ENCODE data around the gene MIEN1. TPM values are rescaled to one million over a fixed set of nuclear protein-coding genes. Genes with fewer than 3 reads are reported as not detected.

Gene MIEN1
- total RNA-seq, 2 donors from 2014 or later = 39.4 to 40.1 TPM

- ATAC-seq (replicated peaks in 1 of 2) (no peak), DNase-seq (no peak)
- Mint-ChIP-seq H3K4me3 (no peak overlapping the region), H3K4me1 (ENCODE audit: low read depth) (peaks cover 33% of the 10 kb centered on the region), H3K27ac (no peak overlapping the region), H3K9me3 (no peaks in the 10 kb centered on the region), H3K27me3 (ENCODE audit: low read depth) (no peaks in the 10 kb centered on the region), H3K36me3 (ENCODE audit: insufficient read depth in 2 of 2) (no peaks in the 10 kb centered on the region)
Measured at GRCh38 chr17:39742126-39742855, 12.0 kb upstream of the MIEN1 start.

GRCh38 chr17:39740357-39741111 is 10.2 kb upstream of the MIEN1 start:
- Mint-ChIP-seq H3K36me3 (ENCODE audit: insufficient read depth in 2 of 2) (no peaks in the 10 kb centered on the region), H3K4me1 (ENCODE audit: low read depth) (peaks cover 42% of the 10 kb centered on the region), H3K4me3 (peak overlapping the region in 1 of 2 donors; percentile 36), H3K27me3 (ENCODE audit: low read depth) (peaks cover 12% of the 10 kb centered on the region), H3K27ac (no peak overlapping the region), H3K9me3 (no peaks in the 10 kb centered on the region)
- no peak for DNase-seq
- peak in 1 of 2 donors; percentile 25 for ATAC-seq (replicated peaks in 1 of 2)

GRCh38 chr17:39739885-39740356 is 9.6 kb upstream of the MIEN1 start:
- Mint-ChIP-seq H3K27me3 (ENCODE audit: low read depth) (peaks cover 12% of the 10 kb centered on the region), H3K36me3 (ENCODE audit: insufficient read depth in 2 of 2) (no peaks in the 10 kb centered on the region), H3K4me3 (peak overlapping the region in 1 of 2 donors; percentile 93), H3K9me3 (no peaks in the 10 kb centered on the region), H3K27ac (no peak overlapping the region), H3K4me1 (ENCODE audit: low read depth) (peaks cover 42% of the 10 kb centered on the region)
- DNase-seq = no peak
- no peak for ATAC-seq (replicated peaks in 1 of 2)

- H3K27ac Mint-ChIP-seq = no peak overlapping the region
- DNase-seq (no peak), ATAC-seq (replicated peaks in 1 of 2) (peak in 1 of 2 donors; percentile 32)
- H3K4me3 Mint-ChIP-seq = peak overlapping the region; percentile 80 to 93
- H3K27me3 Mint-ChIP-seq (ENCODE audit: low read depth) = peaks cover 12% of the 10 kb centered on the region
- H3K36me3 Mint-ChIP-seq (ENCODE audit: insufficient read depth in 2 of 2) = no peaks in the 10 kb centered on the region
- H3K9me3 Mint-ChIP-seq = no peaks in the 10 kb centered on the region
- peaks cover 42% of the 10 kb centered on the region for H3K4me1 Mint-ChIP-seq (ENCODE audit: low read depth)
Measured at GRCh38 chr17:39738983-39739884, 8.9 kb upstream of the MIEN1 start.

GRCh38 chr17:39738568-39738901 is 8.2 kb upstream of the MIEN1 start:
- H3K4me3 Mint-ChIP-seq = peak overlapping the region; percentile 80 to 93
- peak; percentile 89 to 96 for ATAC-seq (replicated peaks in 1 of 2)
- H3K27me3 Mint-ChIP-seq (ENCODE audit: low read depth) = peaks cover 12% of the 10 kb centered on the region
- H3K4me1 Mint-ChIP-seq (ENCODE audit: low read depth) = peaks cover 42% of the 10 kb centered on the region
- peak; percentile 68 to 77 for DNase-seq
- H3K27ac Mint-ChIP-seq = no peak overlapping the region
- H3K9me3 Mint-ChIP-seq = no peaks in the 10 kb centered on the region
- H3K36me3 Mint-ChIP-seq (ENCODE audit: insufficient read depth in 2 of 2) = no peaks in the 10 kb centered on the region

- Mint-ChIP-seq H3K4me3 (peak within 1 kb of the TSS; percentile 80 to 93), H3K36me3 (ENCODE audit: insufficient read depth in 2 of 2) (no peaks in the 10 kb centered on the region), H3K27me3 (ENCODE audit: low read depth) (peaks cover 12% of the 10 kb centered on the region), H3K27ac (no peak within 1 kb of the TSS), H3K9me3 (no peaks in the 10 kb centered on the region), H3K4me1 (ENCODE audit: low read depth) (peaks cover 42% of the 10 kb centered on the region)
- ATAC-seq (replicated peaks in 1 of 2) = peak; percentile 14 to 21
- DNase-seq = peak in 1 of 2 donors; percentile 23
Measured at GRCh38 chr17:39737760-39738567, 7.6 kb upstream of the MIEN1 start, which contains the start of gene GRB7. GRB7 (plus strand) TSS chr17:39737938; CDS start chr17:39742302, 4,364 bp downstream.

GRCh38 chr17:39737206-39737759 is 7.0 kb upstream of the MIEN1 start:
- ATAC-seq (replicated peaks in 1 of 2) (no peak), DNase-seq (no peak)
- Mint-ChIP-seq H3K27ac (no peak overlapping the region), H3K36me3 (ENCODE audit: insufficient read depth in 2 of 2) (no peaks in the 10 kb centered on the region), H3K27me3 (ENCODE audit: low read depth) (peaks cover 12% of the 10 kb centered on the region), H3K4me3 (peak overlapping the region; percentile 44 to 93), H3K9me3 (no peaks in the 10 kb centered on the region), H3K4me1 (ENCODE audit: low read depth) (peaks cover 42% of the 10 kb centered on the region)

- Mint-ChIP-seq H3K27me3 (ENCODE audit: low read depth) (peaks cover 12% of the 10 kb centered on the region), H3K27ac (no peak overlapping the region), H3K9me3 (no peaks in the 10 kb centered on the region), H3K4me3 (no peak overlapping the region), H3K36me3 (ENCODE audit: insufficient read depth in 2 of 2) (no peaks in the 10 kb centered on the region), H3K4me1 (ENCODE audit: low read depth) (peaks cover 42% of the 10 kb centered on the region)
- no peak for ATAC-seq (replicated peaks in 1 of 2)
- no peak for DNase-seq
Measured at GRCh38 chr17:39736319-39737165, 6.2 kb upstream of the MIEN1 start.

- ATAC-seq (replicated peaks in 1 of 2) (no peak), DNase-seq (no peak)
- Mint-ChIP-seq H3K27ac (no peak overlapping the region), H3K4me1 (ENCODE audit: low read depth) (peaks cover 40% of the 10 kb centered on the region), H3K27me3 (ENCODE audit: low read depth) (peaks cover 12% of the 10 kb centered on the region), H3K4me3 (no peak overlapping the region), H3K36me3 (ENCODE audit: insufficient read depth in 2 of 2) (no peaks in the 10 kb centered on the region), H3K9me3 (no peaks in the 10 kb centered on the region)
Measured at GRCh38 chr17:39735882-39736281, 5.5 kb upstream of the MIEN1 start.

GRCh38 chr17:39732586-39732985 is 2.3 kb upstream of the MIEN1 start:
- Mint-ChIP-seq H3K36me3 (ENCODE audit: insufficient read depth in 2 of 2) (no peaks in the 10 kb centered on the region), H3K9me3 (no peaks in the 10 kb centered on the region), H3K27ac (no peak overlapping the region), H3K27me3 (ENCODE audit: low read depth) (peaks cover 12% of the 10 kb centered on the region), H3K4me3 (peak overlapping the region in 1 of 2 donors; percentile 13), H3K4me1 (ENCODE audit: low read depth) (peaks cover 27% of the 10 kb centered on the region)
- no peak for DNase-seq
- no peak for ATAC-seq (replicated peaks in 1 of 2)

- Mint-ChIP-seq H3K36me3 (ENCODE audit: insufficient read depth in 2 of 2) (peaks cover 0 to 3% of the 10 kb centered on the region in 2 donors), H3K4me3 (peak overlapping the region; percentile 95 to 97), H3K9me3 (no peaks in the 10 kb centered on the region), H3K27me3 (ENCODE audit: low read depth) (no peaks in the 10 kb centered on the region), H3K27ac (peak overlapping the region; percentile 79), H3K4me1 (ENCODE audit: low read depth) (peaks cover 18% of the 10 kb centered on the region)
- ATAC-seq (replicated peaks in 1 of 2) (no peak), DNase-seq (no peak)
Measured at GRCh38 chr17:39729280-39729851, 966 bp downstream of the MIEN1 start.

All from activated T-cell treated with anti-CD3 and anti-CD28 coated beads, Interleukin-2, amount 50 U/mL, for 72 hours (primary cell).